ENCODE measurements around the gene LAYN. TPM values are rescaled to one million over a fixed set of nuclear protein-coding genes. Genes with fewer than 3 reads are reported as not detected.

Gene LAYN
- total RNA-seq, 1 experiment from 2014 or later = 0.79 TPM

GRCh38 chr11:111598148-111598547 lies 57.6 kb downstream of the LAYN start:
- H3K4me3 Mint-ChIP-seq (ENCODE audit: unreplicated experiment) = peak overlapping the region; percentile 25
- no peaks in the 10 kb centered on the region for H3K9me3 Mint-ChIP-seq (ENCODE audit: unreplicated experiment)
- H3K9me3 ChIP-seq = 0 out of 2 replicates have a peak, but pooled peaks cover 3% of the 10 kb centered on the region
- CTCF ChIA-PET = interaction anchor here (0.8 to 1.6 kb wide), 2 partner anchors 143 to 165 kb away, joined by 3 to 4 read pairs; no protein-coding TSS in a partner anchor
- intact Hi-C loops (cut with micrococcal nuclease; ENCODE audit: unreplicated experiment) = no loop called here
- H3K4me1 Mint-ChIP-seq (ENCODE audit: low read depth, unreplicated experiment) = peaks cover under 1% of the 10 kb centered on the region
- H3K27me3 Mint-ChIP-seq (ENCODE audit: insufficient read depth, unreplicated experiment) = peaks cover 5% of the 10 kb centered on the region
- peaks cover 11% of the 10 kb centered on the region for H3K36me3 Mint-ChIP-seq (ENCODE audit: insufficient read depth, unreplicated experiment)
- H3K4me1 ChIP-seq = no peaks in the 10 kb centered on the region; the same call in 1 of the 2 replicates
- no peak overlapping the region for H3K27ac Mint-ChIP-seq (ENCODE audit: unreplicated experiment)
- TF ChIP-seq CTCF (IDR thresholded peaks at IDR 0.05; ENCODE audit: insufficient read depth in 1 of 2, low read depth in 1 of 2, low read length in 1 of 2, severe bottlenecking in 1 of 2, unreplicated experiment in 1 of 2) = no peak
- POLR2A ChIA-PET = interaction anchor here (0.6 kb wide), 1 partner anchor 307 kb away, joined by 3 read pairs; no protein-coding TSS in a partner anchor
- BruUV-seq (replicated peaks) = no TSS peak
- no peaks in the 10 kb centered on the region for H3K36me3 ChIP-seq (ENCODE audit: control insufficient read depth, insufficient read depth, low read length)
- no peak overlapping the region for H3K4me3 ChIP-seq (ENCODE audit: low read depth, low read length)
- no peaks in the 10 kb centered on the region for H3K27me3 ChIP-seq (replicated peaks; ENCODE audit: control insufficient read depth, insufficient read depth, low read length)
- no peak for DNase-seq

GRCh38 chr11:111598559-111598958 lies 58.0 kb downstream of the LAYN start:
- Mint-ChIP-seq H3K36me3 (ENCODE audit: insufficient read depth, unreplicated experiment) (peaks cover 15% of the 10 kb centered on the region), H3K27me3 (ENCODE audit: insufficient read depth, unreplicated experiment) (peaks cover 5% of the 10 kb centered on the region), H3K27ac (ENCODE audit: unreplicated experiment) (no peak overlapping the region), H3K9me3 (ENCODE audit: unreplicated experiment) (no peaks in the 10 kb centered on the region), H3K4me1 (ENCODE audit: low read depth, unreplicated experiment) (peaks cover 4% of the 10 kb centered on the region), H3K4me3 (ENCODE audit: unreplicated experiment) (no peak overlapping the region)
- ChIA-PET CTCF (interaction anchor here (0.8 kb wide), 1 partner anchor 179 kb away, joined by 3 read pairs; no protein-coding TSS in a partner anchor), POLR2A (no interaction called here)
- Histone ChIP-seq H3K4me3 (ENCODE audit: low read depth, low read length) (no peak overlapping the region), H3K9me3 (0 out of 2 replicates have a peak, but pooled peaks cover 3% of the 10 kb centered on the region), H3K27me3 (replicated peaks; ENCODE audit: control insufficient read depth, insufficient read depth, low read length) (no peaks in the 10 kb centered on the region), H3K36me3 (ENCODE audit: control insufficient read depth, insufficient read depth, low read length) (no peaks in the 10 kb centered on the region), H3K4me1 (peaks cover 2% of the 10 kb centered on the region)
- no peak for TF ChIP-seq CTCF (IDR thresholded peaks at IDR 0.05; ENCODE audit: insufficient read depth in 1 of 2, low read depth in 1 of 2, low read length in 1 of 2, severe bottlenecking in 1 of 2, unreplicated experiment in 1 of 2)
- no peak for DNase-seq
- BruUV-seq (replicated peaks) = no TSS peak
- intact Hi-C loops (cut with micrococcal nuclease; ENCODE audit: unreplicated experiment) = no loop called here

GRCh38 chr11:111601636-111601978 lies 61.1 kb downstream of the LAYN start:
- Mint-ChIP-seq H3K27ac (ENCODE audit: unreplicated experiment) (peak overlapping the region; percentile 95), H3K36me3 (ENCODE audit: insufficient read depth, unreplicated experiment) (peaks cover 17% of the 10 kb centered on the region), H3K27me3 (ENCODE audit: insufficient read depth, unreplicated experiment) (peaks cover 5% of the 10 kb centered on the region), H3K4me3 (ENCODE audit: unreplicated experiment) (peak overlapping the region; percentile 97), H3K9me3 (ENCODE audit: unreplicated experiment) (no peaks in the 10 kb centered on the region), H3K4me1 (ENCODE audit: low read depth, unreplicated experiment) (peaks cover 23% of the 10 kb centered on the region)
- Histone ChIP-seq H3K4me1 (peaks cover 16% of the 10 kb centered on the region), H3K36me3 (ENCODE audit: control insufficient read depth, insufficient read depth, low read length) (no peaks in the 10 kb centered on the region), H3K9me3 (no peaks in the 10 kb centered on the region), H3K27me3 (replicated peaks; ENCODE audit: control insufficient read depth, insufficient read depth, low read length) (no peaks in the 10 kb centered on the region), H3K4me3 (ENCODE audit: low read depth, low read length) (peak overlapping the region; percentile 87)
- intact Hi-C loops (cut with micrococcal nuclease; ENCODE audit: unreplicated experiment) = loop anchor here (5.0 kb wide), 3 partner anchors 66 to 381 kb away; no protein-coding TSS in a partner anchor
- BruUV-seq (replicated peaks) = no TSS peak
- DNase-seq = no peak
- no peak for TF ChIP-seq CTCF (IDR thresholded peaks at IDR 0.05; ENCODE audit: insufficient read depth in 1 of 2, low read depth in 1 of 2, low read length in 1 of 2, severe bottlenecking in 1 of 2, unreplicated experiment in 1 of 2)
- ChIA-PET POLR2A (no interaction called here), CTCF (interaction anchor here (0.7 to 2.6 kb wide), 4 partner anchors 43 to 176 kb away, joined by 4 to 17 read pairs (median 5); no protein-coding TSS in a partner anchor)

Data from Caco-2 (cell line).